Smooth muscle cell (in vitro differentiated cells): ENCODE results near the gene NBPF14. TPM values are rescaled to one million over a fixed set of nuclear protein-coding genes. Genes with fewer than 3 reads are reported as not detected.
"Not testable (repeated sequence)": the region's sequence is repeated elsewhere in the genome, so short reads cannot be mapped to it uniquely, and the experiment has no call there.

ENCODE experiments used
- DNase-seq: peaks from one replicate; lab custom pipeline; 2025; ENCODE audit not compliant: unreplicated experiment; lab: John Stamatoyannopoulos, UW
- H2AFZ ChIP-seq: fragments of 200-600 bp; sonication (generic); 2 replicates; pipeline ENCODE4 v1.6.0; 2016; ENCODE audit warnings: antibody characterized with exemption, low read depth, mild to moderate bottlenecking
- H3F3A ChIP-seq: fragments of 200-600 bp; sonication (generic); 2 replicates; pipeline ENCODE4 v1.6.0; 2017; ENCODE audit warnings: antibody characterized with exemption, low read depth
- H3K27ac ChIP-seq: fragments of 200-600 bp; sonication (generic); 2 replicates; pipeline ENCODE4 v1.5.1; 2016; ENCODE audit warnings: low read depth, mild to moderate bottlenecking
- H3K27me3 ChIP-seq: fragments of 200-600 bp; sonication (generic); 2 replicates; pipeline ENCODE4 v1.6.1; 2016; ENCODE audit warnings: low read depth, mild to moderate bottlenecking
- H3K36me3 ChIP-seq: fragments of 200-600 bp; sonication (generic); 2 replicates; pipeline ENCODE4 v1.5.1; 2016; ENCODE audit warnings: low read depth
- H3K4me1 ChIP-seq: fragments of 200-600 bp; sonication (generic); 2 replicates; pipeline ENCODE4 v1.5.1; 2016; ENCODE audit warnings: low read depth
- H3K4me2 ChIP-seq: fragments of 200-600 bp; sonication (generic); 2 replicates; pipeline ENCODE4 v1.6.0; 2016; ENCODE audit warnings: mild to moderate bottlenecking
- H3K4me3 ChIP-seq: fragments of 200-600 bp; sonication (generic); 2 replicates; pipeline ENCODE4 v1.5.1; 2016; ENCODE audit warnings: mild to moderate bottlenecking
- H3K79me2 ChIP-seq: fragments of 200-600 bp; sonication (generic); 2 replicates; pipeline ENCODE4 v1.6.0; 2016; ENCODE audit warnings: low read depth, mild to moderate bottlenecking
- H3K9ac ChIP-seq: fragments of 200-600 bp; sonication (generic); 2 replicates; pipeline ENCODE4 v1.6.0; 2016; ENCODE audit warnings: low read depth
- H3K9me3 ChIP-seq: fragments of 200-600 bp; sonication (generic); replicated peaks from 2 replicates; pipeline ENCODE4 v1.5.1; 2016; ENCODE audit warnings: low read depth
- H4K20me1 ChIP-seq: fragments of 200-600 bp; sonication (generic); 2 replicates; pipeline ENCODE4 v1.6.0; 2016; ENCODE audit warnings: low read depth
- WGBS: methylation state at CpG from one replicate; pipeline ENCODE4 v1.1.7; 2016; ENCODE audit warnings: low lambda C conversion rate; 5-methylcytosine and 5-hydroxymethylcytosine counted together
- polyA plus RNA-seq: library from polyadenylated mRNA; unstranded; fragments of >200 nt; fragmentation: Nextera tagmentation; extraction: Ambion mirVana; gene quantifications from 2 replicates; pipeline ENCODE4 v1.2.1, GENCODE V29; 2016
- small RNA-seq: library from RNA; depleted of rRNA; stranded (forward); fragments of <200 nt; gene quantifications from one replicate; pipeline ENCODE3, GENCODE V24; 2014
- total RNA-seq: library from RNA; depleted of rRNA; stranded (reverse); fragments of >200 nt; gene quantifications from 2 replicates; pipeline ENCODE4 v1.2.3, GENCODE V29; 2014

NBPF14 gene
- total and polyA plus RNA-seq, 2 experiments from 2014 or later = 19.1 to 30.8 TPM

GRCh38 chr1:148493933-148494332 is 101.9 kb downstream of the NBPF14 start:
- not testable (repeated sequence) for H3K4me1 ChIP-seq, DNase-seq, H3K4me3 ChIP-seq, H3K4me2 ChIP-seq, H3K79me2 ChIP-seq, H3K27ac ChIP-seq, H2AFZ ChIP-seq, H4K20me1 ChIP-seq, H3K36me3 ChIP-seq, H3K9me3 ChIP-seq, H3F3A ChIP-seq, H3K9ac ChIP-seq, H3K27me3 ChIP-seq

GRCh38 chr1:148483029-148483428 is 112.8 kb downstream of the NBPF14 start, which contains the start of gene PPIAL4G:
PPIAL4G (minus strand) TSS chr1:148483302; CDS start chr1:148483252, 50 bp downstream.
- WGBS = 93% methylated on average over 12 of the region's 12 CpGs
- not testable (repeated sequence) for DNase-seq, H3F3A ChIP-seq, H3K4me2 ChIP-seq, H3K9ac ChIP-seq, H3K9me3 ChIP-seq, H4K20me1 ChIP-seq, H3K27me3 ChIP-seq, H3K4me3 ChIP-seq, H3K27ac ChIP-seq, H2AFZ ChIP-seq, H3K4me1 ChIP-seq, H3K36me3 ChIP-seq, H3K79me2 ChIP-seq

Small RNA genes within 50 kb of the gene (small RNA-seq; reads per million reads assigned to genes)
- 1.2 reads per million, percentile 34 among the genes with 10 or more reads in this experiment for gene RF00003

Other genes starting within 250 kb of the NBPF14 start
- not detected in 2 replicates for gene PPIAL4G, start 112.7 kb downstream of the NBPF14 start, total RNA-seq
- gene PPIAL4G, start 112.7 kb downstream of the NBPF14 start, polyA plus RNA-seq = 0.12 TPM in 1 of 2 replicates, not detected in the other
- gene NUDT4B, start 152.8 kb upstream of the NBPF14 start, total RNA-seq = 31.5 and 40.8 TPM in 2 replicates
- 6.5 and 8.6 TPM in 2 replicates for gene NUDT4B, start 152.8 kb upstream of the NBPF14 start, polyA plus RNA-seq
- gene PDE4DIP, start 248.4 kb upstream of the NBPF14 start, total RNA-seq = 44.5 and 61.4 TPM in 2 replicates
- gene PDE4DIP, start 248.4 kb upstream of the NBPF14 start, polyA plus RNA-seq = 46.1 and 48.8 TPM in 2 replicates